ENCODE data around the gene PID1. TPM values are rescaled to one million over a fixed set of nuclear protein-coding genes. Genes with fewer than 3 reads are reported as not detected.

The PID1 gene
- total RNA-seq, 1 donor from 2014 or later = 51.4 TPM

GRCh38 chr2:229160180-229160579 is 110.9 kb downstream of the PID1 start:
- no peaks in the 10 kb centered on the region for H3K4me1 ChIP-seq
- intact Hi-C loops (cut with DNase I) = no loop called here
- no peak for ATAC-seq
- H3K9me3 ChIP-seq = no peaks in the 10 kb centered on the region
- H3K4me3 ChIP-seq = no peak overlapping the region
- H3K27ac ChIP-seq = no peak overlapping the region
- H3K27me3 ChIP-seq = no peaks in the 10 kb centered on the region
- no peaks in the 10 kb centered on the region for H3K36me3 ChIP-seq
- TF ChIP-seq CTCF (IDR thresholded peaks at IDR 0.05) = no peak
- DNase-seq = no peak

DNA sequence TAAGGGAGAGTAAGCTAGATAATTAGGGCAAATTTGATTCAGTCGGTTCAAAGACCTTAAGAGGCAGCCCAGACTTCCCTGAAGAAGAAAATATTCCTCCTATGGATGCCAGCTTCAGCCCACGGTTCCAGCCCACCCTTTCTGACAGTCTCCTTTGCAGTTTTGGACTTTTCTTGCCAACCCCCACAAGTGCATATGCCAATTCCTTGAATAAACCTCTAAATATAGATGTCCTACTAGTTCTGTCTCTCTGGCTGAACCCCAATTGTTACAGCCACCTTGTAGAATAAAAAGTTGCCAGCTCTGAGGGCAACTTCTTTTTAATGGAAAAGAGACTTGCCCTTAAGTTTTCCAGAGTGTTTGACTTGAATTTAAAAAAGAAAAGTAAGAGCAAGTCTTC is 111.7 kb downstream of the PID1 start:
- Histone ChIP-seq H3K27me3 (no peaks in the 10 kb centered on the region), H3K36me3 (no peaks in the 10 kb centered on the region), H3K27ac (no peak overlapping the region), H3K4me1 (no peaks in the 10 kb centered on the region), H3K4me3 (no peak overlapping the region), H3K9me3 (no peaks in the 10 kb centered on the region)
- no peak for TF ChIP-seq CTCF (IDR thresholded peaks at IDR 0.05)
- ATAC-seq = no peak
- no peak for DNase-seq
- intact Hi-C loops (cut with DNase I) = no loop called here

- no peaks in the 10 kb centered on the region for H3K9me3 ChIP-seq
- DNase-seq = no peak
- no peaks in the 10 kb centered on the region for H3K36me3 ChIP-seq
- H3K4me1 ChIP-seq = no peaks in the 10 kb centered on the region
- no peak for TF ChIP-seq CTCF (IDR thresholded peaks at IDR 0.05)
- intact Hi-C loops (cut with DNase I) = no loop called here
- no peak for ATAC-seq
- no peaks in the 10 kb centered on the region for H3K27me3 ChIP-seq
- no peak overlapping the region for H3K27ac ChIP-seq
- no peak overlapping the region for H3K4me3 ChIP-seq
These were observed 116.7 kb downstream of the PID1 start for GRCh38 chr2:229154381-229154780.

DNA sequence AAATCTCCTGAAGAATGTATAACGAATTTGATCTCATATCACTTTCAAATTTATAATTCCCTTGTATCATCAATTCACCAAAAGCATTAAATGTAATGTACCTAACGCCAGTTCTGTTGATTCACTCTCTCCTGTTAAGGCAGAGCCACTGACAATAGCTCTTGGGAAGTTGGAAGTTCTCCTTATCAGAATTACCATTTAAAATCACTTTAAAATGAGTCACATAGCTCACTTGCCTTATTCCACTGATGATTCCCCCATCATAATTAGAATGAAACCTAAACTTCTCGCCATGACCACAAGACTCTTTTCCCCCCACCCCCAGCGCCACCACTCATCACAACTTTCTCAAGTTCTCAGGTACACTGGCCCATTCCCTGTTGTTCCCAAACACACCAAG is 117.1 kb downstream of the PID1 start:
- no peaks in the 10 kb centered on the region for H3K4me1 ChIP-seq
- no peaks in the 10 kb centered on the region for H3K9me3 ChIP-seq
- intact Hi-C loops (cut with DNase I) = no loop called here
- no peaks in the 10 kb centered on the region for H3K36me3 ChIP-seq
- no peaks in the 10 kb centered on the region for H3K27me3 ChIP-seq
- no peak for TF ChIP-seq CTCF (IDR thresholded peaks at IDR 0.05)
- ATAC-seq = no peak
- no peak overlapping the region for H3K27ac ChIP-seq
- DNase-seq = no peak
- no peak overlapping the region for H3K4me3 ChIP-seq

DNA sequence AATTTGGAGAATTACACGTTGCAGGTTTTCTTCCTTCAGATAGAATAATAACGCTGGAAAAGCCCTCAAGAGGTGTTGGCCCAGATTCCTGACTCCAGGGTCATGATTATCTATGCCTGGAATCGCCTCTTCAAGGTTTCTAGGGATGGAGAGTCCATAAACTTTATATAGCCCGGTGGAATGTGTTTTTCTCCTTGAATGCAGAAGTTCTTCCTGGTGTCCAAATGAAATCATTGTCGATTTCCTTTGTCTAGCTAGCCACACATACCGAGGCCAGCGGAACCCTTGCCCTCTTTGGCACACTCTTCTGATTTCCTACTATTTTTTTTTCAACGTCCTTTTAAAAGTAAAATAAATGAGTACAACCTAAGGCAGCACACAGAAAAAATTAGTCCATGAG is 117.8 kb downstream of the PID1 start:
- no peak for DNase-seq
- Histone ChIP-seq H3K27ac (no peak overlapping the region), H3K4me1 (no peaks in the 10 kb centered on the region), H3K9me3 (no peaks in the 10 kb centered on the region), H3K4me3 (no peak overlapping the region), H3K36me3 (no peaks in the 10 kb centered on the region), H3K27me3 (no peaks in the 10 kb centered on the region)
- no peak for ATAC-seq
- TF ChIP-seq CTCF (IDR thresholded peaks at IDR 0.05) = no peak
- intact Hi-C loops (cut with DNase I) = no loop called here

- Histone ChIP-seq H3K27ac (no peak overlapping the region), H3K4me3 (no peak overlapping the region), H3K9me3 (no peaks in the 10 kb centered on the region), H3K4me1 (no peaks in the 10 kb centered on the region), H3K36me3 (no peaks in the 10 kb centered on the region), H3K27me3 (no peaks in the 10 kb centered on the region)
- no peak for DNase-seq
- TF ChIP-seq CTCF (IDR thresholded peaks at IDR 0.05) = no peak
- no peak for ATAC-seq
- intact Hi-C loops (cut with DNase I) = no loop called here
These were observed 118.4 kb downstream of the PID1 start for GRCh38 chr2:229152674-229153073.
